Fibroblast of skin of left quadriceps (primary cell): ENCODE results near the gene TBC1D25.
A peak's percentile ranks its signal among the peaks of the same experiment; 100 is the strongest.

Experiments
- DNase-seq, 2 experiments: peaks; one replicate each; pipeline ENCODE4 v3.0.0-alpha.2; 2013; ENCODE audit warnings: low read depth in 2 of 2

TBC1D25 gene

DNA sequence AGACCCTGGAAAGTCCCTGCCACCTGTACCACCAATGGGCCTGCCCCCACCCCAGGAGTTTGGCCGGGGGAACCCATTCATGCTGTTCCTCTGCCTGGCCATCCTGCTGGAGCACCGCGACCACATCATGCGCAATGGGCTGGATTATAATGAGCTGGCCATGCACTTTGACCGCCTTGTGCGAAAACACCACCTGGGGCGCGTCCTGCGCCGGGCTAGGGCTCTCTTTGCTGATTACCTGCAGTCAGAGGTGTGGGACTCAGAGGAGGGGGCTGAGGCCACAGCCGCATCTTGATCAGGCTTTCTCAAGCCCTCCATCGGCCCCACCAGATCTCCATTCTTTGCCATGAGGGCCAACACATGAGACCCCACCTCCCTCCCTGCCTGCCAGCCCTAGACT lies 21.2 kb downstream of the TBC1D25 start:
- DNase-seq: no peak

DNA sequence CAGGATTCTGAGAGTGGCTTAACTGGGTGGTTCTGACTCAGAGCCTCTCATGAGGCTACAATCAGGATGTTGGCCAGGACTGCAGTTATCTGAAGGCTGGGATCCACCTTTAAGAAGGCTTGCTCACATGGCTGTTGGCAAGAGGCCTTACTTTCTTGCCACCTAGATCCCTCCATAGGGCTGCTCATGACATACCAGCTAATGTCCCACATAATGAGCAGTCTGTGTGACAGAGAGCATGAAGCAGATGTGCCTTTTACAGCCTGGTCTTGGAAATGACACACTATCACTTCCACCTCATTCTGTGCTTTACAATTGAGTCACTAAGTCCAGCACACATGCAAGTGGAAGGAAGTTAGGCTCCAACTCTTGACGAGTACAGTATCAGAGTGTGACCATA lies 30.4 kb downstream of the TBC1D25 start:
- DNase-seq: no peak

DNA sequence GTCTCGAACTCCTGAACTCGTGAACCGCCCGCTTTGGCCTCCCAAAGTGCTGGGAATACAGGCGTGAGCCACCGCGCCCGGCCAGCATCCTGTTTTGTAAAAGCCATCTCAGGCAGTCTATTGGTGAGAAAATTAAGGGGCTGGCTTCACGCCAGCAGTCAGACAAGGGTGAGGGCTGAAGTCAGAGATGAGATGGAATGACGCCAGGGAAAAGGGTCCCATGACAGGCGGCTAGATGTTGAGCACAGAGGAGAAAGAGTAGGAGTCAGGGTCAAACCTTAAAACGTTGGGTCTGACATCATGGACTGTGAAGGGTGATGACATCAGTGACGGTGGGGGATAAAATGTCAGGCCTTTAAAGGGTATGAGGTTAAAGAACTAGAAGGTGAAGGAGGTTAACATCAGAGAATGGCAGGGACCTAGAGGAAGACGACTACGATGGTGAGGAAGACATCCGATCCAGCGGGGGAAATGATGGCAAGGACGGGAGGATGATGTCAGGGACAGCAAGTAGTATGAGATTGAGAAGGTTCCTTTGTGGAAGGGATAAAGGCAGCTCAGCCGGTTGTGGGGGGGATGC lies 34.3 kb downstream of the TBC1D25 start:
- no peak for DNase-seq

DNA sequence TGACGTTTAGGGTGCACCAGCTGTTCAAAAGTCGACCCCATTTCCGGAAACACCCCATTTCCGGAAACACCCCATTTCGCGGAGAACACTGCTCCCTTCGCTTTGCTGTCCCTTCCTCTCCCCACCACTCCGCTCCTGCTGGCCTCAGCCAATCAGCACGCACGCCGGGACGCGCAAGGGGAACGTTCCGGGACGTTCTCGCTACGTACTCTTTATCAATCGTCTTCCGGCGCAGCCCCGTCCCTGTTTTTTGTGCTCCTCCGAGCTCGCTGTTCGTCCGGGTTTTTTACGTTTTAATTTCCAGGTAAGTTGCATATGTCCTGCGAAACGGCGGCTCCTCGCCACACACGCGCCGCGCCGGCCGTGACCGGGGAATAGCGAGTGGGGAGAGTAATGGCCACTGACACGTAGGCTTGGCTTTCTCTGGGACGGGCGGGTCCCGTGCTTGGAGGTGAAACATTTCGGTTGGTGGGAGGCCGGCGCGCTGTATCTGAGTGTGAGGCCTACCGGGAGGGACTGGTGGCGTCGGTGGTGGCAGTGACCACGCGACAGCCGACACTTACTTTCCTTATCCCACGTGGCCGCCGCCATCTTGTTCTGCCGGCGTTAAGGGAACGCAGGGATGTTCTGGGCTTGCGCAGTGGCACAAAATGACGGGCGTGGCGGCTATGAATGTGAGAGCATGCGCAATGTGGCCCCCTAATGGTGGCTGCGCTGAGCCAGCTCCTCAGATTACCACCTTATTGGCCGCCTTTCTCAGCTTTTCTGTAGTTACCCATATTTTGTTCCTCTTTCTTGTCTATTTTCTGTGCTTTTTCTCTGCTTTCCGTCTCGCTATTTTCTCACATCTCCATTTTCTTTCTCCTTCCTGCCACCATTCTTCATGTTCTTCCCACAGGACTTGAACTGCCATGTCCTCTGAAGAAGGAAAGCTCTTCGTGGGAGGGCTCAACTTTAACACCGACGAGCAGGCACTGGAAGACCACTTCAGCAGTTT lies 35.1 kb downstream of the TBC1D25 start, which contains the start of gene RBM3:
RBM3 (plus strand) TSS at position 215 of the 997 bp plus-strand sequence; CDS start at position 912, 697 bp downstream.
- DNase-seq: peak; percentile 85

DNA sequence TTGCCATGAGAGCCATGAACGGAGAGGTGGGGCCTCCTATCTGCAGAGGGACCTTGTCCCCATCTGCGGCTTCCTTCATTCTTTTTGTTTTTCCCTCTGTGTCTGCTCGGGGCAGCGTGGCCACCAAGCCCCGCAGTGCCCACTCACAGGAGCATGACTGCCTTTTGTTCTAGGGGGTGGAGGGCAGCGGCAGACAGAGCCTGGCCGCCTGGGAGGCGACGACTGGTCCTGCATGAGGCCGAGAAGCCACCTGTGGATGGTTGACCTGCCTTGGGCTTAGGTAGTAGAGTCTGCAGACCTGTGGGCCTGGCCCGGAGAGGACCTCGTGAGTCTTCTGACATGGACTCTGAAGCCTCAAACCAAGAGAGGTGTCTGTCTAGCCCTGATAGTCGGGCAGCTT lies 36.1 kb downstream of the TBC1D25 start:
- no peak for DNase-seq

DNA sequence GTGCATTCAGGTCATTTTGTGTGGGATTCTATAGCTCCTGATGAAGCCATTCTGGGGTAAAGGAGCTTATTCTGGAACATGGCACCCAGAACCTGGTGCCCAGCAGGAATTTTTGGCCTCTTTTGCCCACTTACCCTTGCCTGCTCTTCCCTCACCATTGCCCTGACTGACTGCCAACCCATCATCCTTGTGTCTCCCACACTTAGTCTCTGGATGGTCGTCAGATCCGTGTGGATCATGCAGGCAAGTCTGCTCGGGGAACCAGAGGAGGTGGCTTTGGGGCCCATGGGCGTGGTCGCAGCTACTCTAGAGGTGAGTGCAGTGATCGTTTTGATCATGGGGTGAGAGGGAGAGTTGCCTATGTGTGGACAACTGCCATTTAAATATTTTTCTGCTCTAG lies 36.6 kb downstream of the TBC1D25 start:
- no peak for DNase-seq

DNA sequence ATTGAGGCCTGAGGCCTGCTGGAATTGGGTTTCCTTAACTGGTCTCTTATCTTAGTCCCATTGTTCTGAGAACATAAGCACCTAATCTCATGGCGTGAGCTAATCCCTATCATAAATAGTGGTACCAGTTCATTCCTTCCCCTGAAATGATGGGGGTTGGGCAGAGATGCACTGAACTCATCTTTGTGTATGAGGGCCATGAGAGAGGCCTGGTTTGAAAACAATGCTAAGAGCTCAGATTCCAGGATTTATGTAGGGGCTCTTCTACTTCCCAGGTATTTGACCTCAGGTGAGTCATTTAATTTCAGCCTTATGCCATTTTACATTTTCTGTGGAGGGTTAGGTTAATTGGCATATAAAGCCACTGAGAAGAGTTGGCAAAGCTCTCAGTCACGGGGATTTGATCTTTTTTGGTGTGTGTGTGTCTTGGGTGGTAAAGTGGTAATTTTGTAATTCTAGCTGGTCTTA lies 39.2 kb downstream of the TBC1D25 start:
- no peak for DNase-seq

DNA sequence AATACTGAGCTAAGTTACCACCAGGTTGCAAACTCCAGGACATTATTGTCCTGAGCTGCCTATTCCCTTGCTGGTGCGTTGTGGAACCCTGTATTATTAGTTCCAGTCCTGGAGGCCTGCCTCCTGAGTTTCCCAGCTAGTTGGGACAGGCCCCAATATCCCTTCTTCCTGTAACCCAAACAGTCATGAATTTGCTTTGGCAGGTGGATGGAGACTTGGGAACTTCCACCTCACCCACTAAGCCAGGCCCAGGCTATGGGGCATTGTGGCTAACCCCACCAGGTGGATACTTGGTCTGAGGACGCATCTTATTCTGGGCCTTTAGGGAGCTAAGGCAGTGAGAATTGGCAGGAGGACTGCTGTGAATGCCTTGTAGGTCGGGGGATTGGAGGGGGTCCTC lies 39.7 kb downstream of the TBC1D25 start:
- DNase-seq: no peak

DNA sequence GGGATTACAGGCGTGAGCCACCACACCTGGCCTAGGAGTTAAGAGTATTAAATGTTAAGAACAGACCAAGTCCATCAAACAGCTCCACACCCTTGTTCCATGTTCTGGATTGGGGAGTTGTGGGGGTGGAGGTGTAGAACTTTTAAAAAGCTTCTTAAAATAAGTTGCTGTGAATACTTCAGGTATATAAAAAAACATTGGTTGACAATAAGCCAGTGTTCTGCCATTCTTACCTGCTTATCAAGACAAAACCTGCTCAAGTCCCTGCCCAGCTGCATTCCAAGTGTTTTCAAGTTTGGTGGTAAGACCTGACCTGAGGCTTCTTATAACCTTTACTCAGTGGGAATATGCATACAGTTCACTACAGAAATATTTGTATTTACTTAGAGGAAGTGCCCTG lies 41.1 kb downstream of the TBC1D25 start:
- no peak for DNase-seq

DNA sequence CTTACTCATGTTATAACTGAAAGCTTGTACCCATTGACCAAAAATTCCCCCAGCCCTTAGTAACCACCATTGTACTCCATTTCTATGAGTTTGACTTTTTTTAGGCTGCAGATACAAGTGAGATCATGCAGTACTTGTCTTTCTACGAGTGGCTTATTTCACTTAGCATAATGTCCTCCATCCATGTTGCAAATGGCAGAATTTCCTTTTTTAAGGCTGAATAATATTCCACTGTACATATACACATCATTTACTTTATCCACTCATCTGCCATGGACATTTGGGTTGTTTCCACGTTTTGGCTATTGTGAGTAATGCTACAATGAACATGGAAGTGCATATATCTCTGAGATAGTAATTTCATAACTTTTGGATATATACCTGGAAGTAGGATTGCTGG lies 45.2 kb downstream of the TBC1D25 start:
- DNase-seq: no peak

DNA sequence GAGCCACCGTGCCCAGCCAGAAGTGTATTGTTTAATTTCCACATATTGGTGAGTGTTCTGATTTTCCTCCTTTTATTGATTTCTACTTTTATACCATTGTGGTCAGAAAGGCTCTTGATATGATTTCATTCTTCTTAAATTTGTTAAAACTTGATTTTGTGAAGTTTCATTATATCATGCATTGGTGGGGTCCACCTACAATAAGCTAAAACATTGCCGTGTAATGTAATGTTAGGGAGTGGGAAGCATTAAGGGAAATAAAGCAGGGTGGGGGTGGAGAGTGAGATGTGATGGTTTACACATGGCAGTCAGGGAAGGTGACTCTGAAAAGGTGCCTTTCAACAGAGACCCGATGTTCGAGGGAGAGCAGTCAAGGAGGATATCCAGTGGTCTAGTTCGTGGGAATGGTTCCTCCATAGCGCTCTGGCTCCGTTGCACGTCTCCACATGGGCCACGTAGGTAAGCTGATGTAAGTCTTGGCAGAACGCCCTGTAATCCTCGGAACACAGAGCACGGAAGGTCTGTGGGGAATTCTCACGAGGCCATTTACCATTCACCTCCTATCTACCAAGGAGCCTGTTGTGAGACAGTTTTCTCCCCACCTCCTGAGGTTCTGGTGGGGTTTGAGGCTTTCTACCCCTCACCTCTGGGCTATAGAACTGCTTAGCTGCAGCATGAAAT lies 50.1 kb downstream of the TBC1D25 start:
- no peak for DNase-seq

DNA sequence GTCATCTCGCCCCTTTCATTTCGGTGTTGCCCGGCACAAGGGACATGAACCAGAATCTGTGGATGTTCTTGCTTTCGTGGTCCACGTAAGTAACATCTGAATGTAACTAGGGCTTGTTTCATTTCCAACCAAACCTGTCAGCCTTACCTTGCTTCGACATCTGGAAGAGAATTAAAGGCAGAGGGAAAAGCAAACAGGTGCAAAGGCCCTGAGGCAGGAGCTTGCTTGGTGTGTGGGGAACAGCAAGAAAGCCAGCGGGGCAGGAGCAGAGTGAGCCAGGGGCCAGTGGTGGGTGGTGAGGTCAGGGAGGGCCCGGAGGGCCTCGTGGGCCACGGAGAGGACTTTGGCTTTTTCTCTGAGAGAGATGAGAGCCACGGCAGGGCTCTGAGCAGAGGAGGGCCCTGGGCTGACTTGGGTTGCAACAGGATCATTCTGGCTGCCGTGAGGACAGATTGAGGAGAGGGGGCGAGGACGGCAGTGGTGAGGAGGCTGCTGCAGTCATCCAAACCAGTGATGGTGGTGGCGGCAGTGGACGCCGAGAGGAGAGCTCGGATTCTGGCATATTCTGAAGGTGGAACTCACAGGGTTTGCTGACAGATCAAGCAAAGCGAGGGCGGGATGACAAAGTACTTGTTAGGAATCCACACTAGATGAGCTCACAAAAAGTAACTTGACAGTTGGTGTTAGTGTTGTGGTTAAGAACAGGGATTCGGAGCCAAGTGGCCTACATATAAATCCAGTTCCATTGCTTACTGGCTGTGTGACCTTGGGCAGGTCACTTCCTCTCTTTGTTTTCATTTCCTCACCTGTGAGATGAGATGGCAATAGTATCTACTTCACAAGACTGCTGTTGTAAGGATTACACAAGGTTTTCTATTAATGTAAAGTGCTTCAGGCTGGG lies 50.9 kb downstream of the TBC1D25 start:
- no peak for DNase-seq

DNA sequence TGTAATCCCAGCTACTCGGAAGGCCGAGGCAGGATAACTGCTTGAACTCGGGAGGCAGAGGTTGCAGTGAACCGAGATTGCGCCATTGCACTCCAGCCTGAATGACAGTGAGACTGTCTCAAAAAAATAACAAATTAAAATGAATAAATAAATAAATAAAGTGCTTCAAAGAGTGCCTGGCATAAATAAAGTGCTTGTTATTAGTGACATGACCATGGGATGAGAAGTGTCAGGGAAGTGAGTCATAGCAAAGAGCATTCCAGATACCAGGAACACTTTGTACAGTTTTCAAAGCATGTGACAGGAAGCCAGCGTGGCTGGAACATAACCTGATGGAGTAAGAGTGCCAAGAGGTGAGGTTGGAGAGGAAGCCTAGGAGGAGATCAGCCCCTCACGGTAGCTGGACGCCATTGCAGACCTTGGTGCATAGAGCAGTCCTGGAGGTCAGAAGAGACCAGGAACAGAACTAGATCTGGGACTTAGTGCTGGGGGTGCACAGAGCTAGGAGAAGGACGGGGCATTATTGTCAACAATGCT lies 51.8 kb downstream of the TBC1D25 start:
- peak in 1 of 2 experiments; percentile 19 for DNase-seq

DNA sequence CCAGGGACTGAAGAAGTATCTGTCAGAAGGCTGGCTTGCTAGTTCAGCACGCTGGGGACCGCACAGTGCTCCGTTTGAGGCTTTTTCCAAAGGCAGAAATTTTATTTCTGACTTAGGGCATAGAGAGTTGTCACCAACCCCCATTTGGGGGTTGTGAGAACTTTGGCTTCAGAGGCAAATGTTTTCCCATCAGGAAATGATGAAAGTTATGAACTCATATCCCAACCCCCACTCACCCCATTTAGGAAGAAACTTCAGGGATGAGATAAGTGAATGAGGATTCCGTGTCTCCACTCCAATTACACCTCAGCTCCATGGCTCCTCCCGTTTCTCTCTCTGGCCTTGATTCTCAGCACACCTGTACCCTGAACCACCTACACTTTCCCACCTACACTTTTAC lies 53.5 kb downstream of the TBC1D25 start:
- no peak for DNase-seq

DNA sequence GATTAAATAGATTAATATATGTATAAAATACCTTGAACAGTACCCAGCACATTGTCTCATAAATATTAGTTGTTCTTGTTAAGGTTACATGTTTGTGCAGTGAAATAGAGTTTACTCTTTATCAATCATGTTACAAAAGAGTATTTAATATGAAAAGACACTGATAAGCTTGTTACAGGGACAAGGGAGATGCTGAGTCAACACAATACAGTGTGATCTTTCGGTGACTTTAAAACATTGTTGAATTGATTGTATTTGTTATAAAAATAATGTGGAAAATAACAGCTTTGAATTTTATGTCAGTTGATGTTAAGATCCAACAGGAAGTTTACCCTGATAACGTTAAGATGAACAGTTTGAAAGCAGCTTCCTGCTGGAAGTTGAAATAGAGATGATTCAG lies 56.4 kb downstream of the TBC1D25 start:
- DNase-seq: no peak

DNA sequence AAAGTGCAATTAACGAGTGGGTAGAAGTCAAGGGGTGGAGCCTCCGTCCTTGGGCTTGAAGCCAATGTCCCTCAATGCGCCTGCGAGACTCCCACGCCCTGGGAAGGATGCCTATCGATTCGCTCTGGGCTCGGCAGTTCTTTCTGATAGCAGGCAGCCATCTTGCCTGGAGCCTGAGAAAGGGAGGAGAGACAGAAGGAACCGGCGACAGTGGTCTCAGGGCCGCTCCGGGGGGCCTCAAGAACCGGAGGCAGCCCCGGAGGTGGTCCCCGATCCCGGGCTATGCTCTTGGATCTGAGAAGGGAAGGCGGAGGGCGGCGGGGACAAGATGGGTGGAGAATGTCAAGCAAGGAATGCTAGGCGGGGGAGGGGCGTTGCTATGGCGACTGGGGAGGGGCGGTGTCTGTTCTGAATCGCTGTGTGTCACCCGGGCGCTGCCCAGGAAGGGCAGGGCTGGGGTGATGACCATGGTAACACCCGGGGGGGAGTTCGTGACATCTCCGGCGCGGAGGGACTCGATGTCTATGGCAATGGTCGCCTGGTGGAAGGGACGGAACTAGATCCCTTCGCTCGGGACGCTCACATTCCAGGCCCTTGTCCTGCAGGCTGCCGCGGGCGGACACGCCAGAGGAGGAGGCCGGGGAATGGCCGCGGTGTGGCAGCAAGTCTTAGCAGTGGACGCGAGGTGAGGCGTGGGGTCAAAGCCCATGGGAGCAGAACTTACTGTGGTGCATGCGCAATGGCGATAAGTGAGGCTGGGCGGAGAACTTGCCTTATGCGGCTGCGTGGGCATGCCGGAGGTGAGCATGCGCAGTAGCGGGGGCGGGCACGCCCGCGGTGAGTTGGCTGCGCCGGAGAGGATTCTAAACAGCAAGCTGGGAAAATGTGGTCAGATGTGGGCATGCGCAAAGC lies 58.1 kb downstream of the TBC1D25 start, which contains the start of gene WDR13:
WDR13 (plus strand) TSS at position 140 of the 912 bp plus-strand sequence; CDS start at position 645, 505 bp downstream.
- peak; percentile 80 to 86 for DNase-seq

DNA sequence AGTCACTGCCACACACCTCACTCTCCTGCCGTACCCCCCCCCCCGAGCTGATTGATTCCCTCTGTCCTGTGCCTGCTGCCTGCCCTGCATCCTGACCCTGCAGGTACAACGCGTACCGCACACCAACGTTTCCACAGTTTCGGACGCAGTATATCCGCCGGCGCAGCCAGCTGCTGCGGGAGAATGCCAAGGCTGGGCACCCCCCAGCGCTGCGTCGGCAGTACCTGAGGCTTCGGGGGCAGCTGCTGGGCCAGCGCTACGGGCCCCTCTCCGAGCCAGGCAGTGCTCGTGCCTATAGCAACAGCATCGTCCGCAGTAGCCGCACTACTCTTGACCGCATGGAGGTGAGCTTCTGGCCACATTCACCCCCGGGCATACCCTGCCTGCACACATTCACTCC lies 59.1 kb downstream of the TBC1D25 start:
- no peak for DNase-seq

DNA sequence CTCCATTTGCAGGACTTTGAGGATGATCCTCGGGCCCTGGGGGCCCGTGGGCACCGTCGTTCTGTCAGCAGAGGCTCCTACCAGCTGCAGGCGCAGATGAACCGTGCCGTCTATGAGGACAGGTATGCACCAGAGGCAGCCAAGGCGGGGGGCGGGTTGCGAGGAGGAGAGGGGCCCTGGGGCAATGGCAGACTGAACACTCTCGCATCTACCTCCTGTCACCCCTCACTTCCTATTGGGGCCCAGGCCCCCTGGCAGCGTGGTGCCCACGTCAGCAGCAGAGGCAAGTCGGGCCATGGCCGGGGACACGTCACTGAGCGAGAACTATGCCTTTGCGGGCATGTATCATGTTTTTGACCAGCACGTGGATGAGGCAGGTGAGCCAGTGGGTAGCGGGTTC lies 59.8 kb downstream of the TBC1D25 start:
- DNase-seq: no peak

DNA sequence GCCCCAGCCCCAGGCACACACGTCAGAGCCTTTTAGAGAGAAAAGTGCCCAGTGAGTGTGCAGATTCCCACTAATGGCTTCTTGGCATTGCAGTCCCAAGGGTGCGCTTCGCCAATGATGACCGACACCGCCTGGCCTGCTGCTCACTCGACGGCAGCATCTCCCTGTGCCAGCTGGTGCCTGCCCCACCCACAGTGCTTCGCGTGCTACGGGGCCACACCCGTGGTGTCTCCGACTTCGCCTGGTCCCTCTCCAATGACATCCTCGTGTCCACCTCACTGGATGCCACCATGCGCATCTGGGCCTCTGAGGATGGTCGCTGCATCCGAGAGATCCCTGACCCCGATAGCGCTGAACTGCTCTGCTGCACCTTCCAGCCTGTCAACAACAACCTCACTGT lies 60.7 kb downstream of the TBC1D25 start:
- DNase-seq: no peak
